Caco-2 (cell line): Measurements from ENCODE around the gene SEZ6. TPM values are rescaled to one million over a fixed set of nuclear protein-coding genes. Genes with fewer than 3 reads are reported as not detected.

Experiments
- BruUV-seq: library from RNA; stranded (reverse); fragments of 400-500 nt; replicated peaks from 2 replicates; lab custom pipeline; 2021; lab: Mats Ljungman, UMichigan
- CTCF ChIA-PET: fragments of 300-600 bp; sonication (Branson Sonifier 250); formaldehyde crosslinking; loops from one replicate; lab custom pipeline; 2022; ENCODE audit warnings: antibody characterized with exemption; lab: Charles Lee
- POLR2A ChIA-PET: fragments of 300-600 bp; sonication (Branson Sonifier 250); formaldehyde crosslinking; loops from one replicate; lab custom pipeline; 2022; ENCODE audit warnings: antibody characterized with exemption; lab: Charles Lee
- DNase-seq, 2 experiments: peaks; one replicate each; pipeline versions ENCODE4 v3.0.0 to v3.0.0-alpha.2; 2020 to 2022
- H3K27me3 ChIP-seq: replicated peaks from 2 replicates; pipeline ENCODE4 v1.6.0; 2011; ENCODE audit warnings: low read length; ENCODE audit not compliant: control insufficient read depth, insufficient read depth
- H3K36me3 ChIP-seq: 2 replicates; pipeline ENCODE4 v1.5.1; 2011; ENCODE audit warnings: low read length; ENCODE audit not compliant: control insufficient read depth, insufficient read depth
- H3K4me1 ChIP-seq: fragments of 250-450 bp; sonication (Bioruptor Pico); 2 replicates; pipeline ENCODE4 v1.5.1; 2020; ENCODE audit warnings: mild to moderate bottlenecking
- H3K4me3 ChIP-seq: 2 replicates; pipeline ENCODE4 v1.5.1; 2011; ENCODE audit warnings: low read depth, mild to moderate bottlenecking, control low read depth, low read length
- H3K9me3 ChIP-seq: fragments of 250-450 bp; sonication (Bioruptor Pico); 2 replicates; pipeline ENCODE4 v1.5.1; 2020; ENCODE audit warnings: mild to moderate bottlenecking, moderate library complexity
- H3K27ac Mint-ChIP-seq: one replicate; pipeline ENCODE4 v1.8.0; 2022; ENCODE audit warnings: mixed read lengths; ENCODE audit not compliant: unreplicated experiment
- H3K27me3 Mint-ChIP-seq: one replicate; pipeline ENCODE4 v1.8.0; 2022; ENCODE audit warnings: mixed read lengths; ENCODE audit not compliant: insufficient read depth, unreplicated experiment
- H3K36me3 Mint-ChIP-seq: one replicate; pipeline ENCODE4 v1.8.0; 2022; ENCODE audit warnings: mild to moderate bottlenecking, mixed read lengths; ENCODE audit not compliant: insufficient read depth, unreplicated experiment
- H3K4me1 Mint-ChIP-seq: one replicate; pipeline ENCODE4 v1.8.0; 2022; ENCODE audit warnings: low read depth, mixed read lengths; ENCODE audit not compliant: unreplicated experiment
- H3K4me3 Mint-ChIP-seq: one replicate; pipeline ENCODE4 v1.8.0; 2022; ENCODE audit warnings: mild to moderate bottlenecking, moderate library complexity, mixed read lengths; ENCODE audit not compliant: unreplicated experiment
- H3K9me3 Mint-ChIP-seq: one replicate; pipeline ENCODE4 v1.8.0; 2022; ENCODE audit warnings: mixed read lengths; ENCODE audit not compliant: unreplicated experiment
- intact Hi-C: fragments of 100-400 bp; cut with micrococcal nuclease; formaldehyde crosslinking; loops from one replicate; pipeline ENCODE4 v1.10.0; 2022; ENCODE audit not compliant: unreplicated experiment
- total RNA-seq: library from RNA; stranded (reverse); gene quantifications from 2 replicates; pipeline ENCODE4 v1.2.3, GENCODE V29; 2022
- TF ChIP-seq, protein P1 (sequence below), 2 experiments: fragments of 200-600 bp in 1 of 2; IDR thresholded peaks; 1 replicate in 1 of 2; 2 replicates in 1 of 2; pipeline versions ENCODE4 v1.5.1 to v1.8.0; 2011 to 2022; ENCODE audit warnings: antibody characterized with exemption in 1 of 2, control low read depth in 1 of 2, inconsistent platforms in 1 of 2, low read depth in 1 of 2, low read length in 1 of 2, mild to moderate bottlenecking in 1 of 2, moderate library complexity in 1 of 2; ENCODE audit not compliant: insufficient read depth in 1 of 2, severe bottlenecking in 1 of 2, unreplicated experiment in 1 of 2

The SEZ6 gene
- total RNA-seq, 1 experiment from 2014 or later = not detected

DNA sequence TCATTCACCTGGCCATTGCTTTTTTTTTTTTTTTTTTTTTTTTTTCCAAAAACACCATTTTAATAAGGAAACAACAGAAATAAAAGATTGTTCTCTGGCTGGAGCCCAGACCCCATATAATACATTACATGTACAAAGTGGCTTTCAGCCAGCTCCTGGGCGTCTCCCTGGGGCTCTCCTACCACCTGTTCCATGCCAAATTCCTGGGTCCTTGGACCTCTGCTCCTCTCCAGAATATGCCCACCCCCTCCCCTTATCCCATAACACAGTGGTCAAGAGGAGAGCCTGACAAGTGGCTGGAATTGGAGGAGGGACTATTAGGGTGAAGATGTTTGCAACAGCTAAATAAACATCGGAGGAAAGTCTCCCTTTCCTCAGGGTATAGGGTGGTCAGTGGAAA lies 50.9 kb downstream of the SEZ6 start:
- no peaks in the 10 kb centered on the region for H3K27me3 Mint-ChIP-seq
- Histone ChIP-seq H3K9me3 (no peaks in the 10 kb centered on the region), H3K36me3 (no peaks in the 10 kb centered on the region), H3K27me3 (no peaks in the 10 kb centered on the region), H3K4me1 (0 out of 2 replicates have a peak, but pooled peaks cover 4% of the 10 kb centered on the region), H3K4me3 (no peak overlapping the region)
- H3K9me3 Mint-ChIP-seq = no peaks in the 10 kb centered on the region
- H3K4me1 Mint-ChIP-seq = no peaks in the 10 kb centered on the region
- no peak overlapping the region for H3K4me3 Mint-ChIP-seq
- H3K27ac Mint-ChIP-seq = no peak overlapping the region
- intact Hi-C loops = loop anchor here (5.0 kb wide), 2 partner anchors 202 to 213 kb away; partner anchors contain the start of gene TRAF4
- no peak for DNase-seq
- ChIA-PET POLR2A (no interaction called here), CTCF (interaction anchor here (1.0 to 1.5 kb wide), 2 partner anchors 11 to 162 kb away, joined by 3 read pairs; no protein-coding TSS in a partner anchor)
- no TSS peak for BruUV-seq
- H3K36me3 Mint-ChIP-seq = peaks cover 5% of the 10 kb centered on the region
- TF ChIP-seq, protein P1, sequence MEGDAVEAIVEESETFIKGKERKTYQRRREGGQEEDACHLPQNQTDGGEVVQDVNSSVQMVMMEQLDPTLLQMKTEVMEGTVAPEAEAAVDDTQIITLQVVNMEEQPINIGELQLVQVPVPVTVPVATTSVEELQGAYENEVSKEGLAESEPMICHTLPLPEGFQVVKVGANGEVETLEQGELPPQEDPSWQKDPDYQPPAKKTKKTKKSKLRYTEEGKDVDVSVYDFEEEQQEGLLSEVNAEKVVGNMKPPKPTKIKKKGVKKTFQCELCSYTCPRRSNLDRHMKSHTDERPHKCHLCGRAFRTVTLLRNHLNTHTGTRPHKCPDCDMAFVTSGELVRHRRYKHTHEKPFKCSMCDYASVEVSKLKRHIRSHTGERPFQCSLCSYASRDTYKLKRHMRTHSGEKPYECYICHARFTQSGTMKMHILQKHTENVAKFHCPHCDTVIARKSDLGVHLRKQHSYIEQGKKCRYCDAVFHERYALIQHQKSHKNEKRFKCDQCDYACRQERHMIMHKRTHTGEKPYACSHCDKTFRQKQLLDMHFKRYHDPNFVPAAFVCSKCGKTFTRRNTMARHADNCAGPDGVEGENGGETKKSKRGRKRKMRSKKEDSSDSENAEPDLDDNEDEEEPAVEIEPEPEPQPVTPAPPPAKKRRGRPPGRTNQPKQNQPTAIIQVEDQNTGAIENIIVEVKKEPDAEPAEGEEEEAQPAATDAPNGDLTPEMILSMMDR (IDR thresholded peaks at IDR 0.05; ENCODE audit: insufficient read depth in 1 of 2, low read depth in 1 of 2, low read length in 1 of 2, severe bottlenecking in 1 of 2, unreplicated experiment in 1 of 2) = no peak

GRCh38 chr17:28953444-28954118 lies 52.3 kb downstream of the SEZ6 start:
- Mint-ChIP-seq H3K4me1 (no peaks in the 10 kb centered on the region), H3K27ac (no peak overlapping the region), H3K4me3 (no peak overlapping the region), H3K27me3 (no peaks in the 10 kb centered on the region), H3K36me3 (peaks cover 13% of the 10 kb centered on the region), H3K9me3 (no peaks in the 10 kb centered on the region)
- no peaks in the 10 kb centered on the region for H3K9me3 ChIP-seq
- no TSS peak for BruUV-seq
- ChIA-PET CTCF (interaction anchor here (0.6 to 1.6 kb wide), 14 partner anchors 8 to 280 kb away, joined by 3 to 12 read pairs (median 4); partner anchors contain the start of genes MYO18A and TLCD1), POLR2A (no interaction called here)
- H3K4me1 ChIP-seq = 0 out of 2 replicates have a peak, but pooled peaks cover 4% of the 10 kb centered on the region
- TF ChIP-seq, protein P1 (IDR thresholded peaks at IDR 0.05; ENCODE audit: insufficient read depth in 1 of 2, low read depth in 1 of 2, low read length in 1 of 2, severe bottlenecking in 1 of 2, unreplicated experiment in 1 of 2) = peak; percentile 76 to 86
- intact Hi-C loops = loop anchor here (5.0 kb wide), 2 partner anchors 204 to 211 kb away; partner anchors contain the start of gene TRAF4
- no peak overlapping the region for H3K4me3 ChIP-seq
- peak; percentile 62 for DNase-seq
- H3K36me3 ChIP-seq = no peaks in the 10 kb centered on the region
- no peaks in the 10 kb centered on the region for H3K27me3 ChIP-seq
